T-helper 2 cell (primary cell): Measurements from ENCODE around the gene C21orf91.
A peak's percentile ranks its signal among the peaks of the same experiment; 100 is the strongest.
"Not testable (repeated sequence)": the region's sequence is repeated elsewhere in the genome, so short reads cannot be mapped to it uniquely, and the experiment has no call there.

Experiments used
- DNase-seq, 5 experiments: peaks; one replicate each; pipeline versions ENCODE4 v3.0.0 to v3.0.0-alpha.2; 2012 to 2022

The C21orf91 gene

DNA sequence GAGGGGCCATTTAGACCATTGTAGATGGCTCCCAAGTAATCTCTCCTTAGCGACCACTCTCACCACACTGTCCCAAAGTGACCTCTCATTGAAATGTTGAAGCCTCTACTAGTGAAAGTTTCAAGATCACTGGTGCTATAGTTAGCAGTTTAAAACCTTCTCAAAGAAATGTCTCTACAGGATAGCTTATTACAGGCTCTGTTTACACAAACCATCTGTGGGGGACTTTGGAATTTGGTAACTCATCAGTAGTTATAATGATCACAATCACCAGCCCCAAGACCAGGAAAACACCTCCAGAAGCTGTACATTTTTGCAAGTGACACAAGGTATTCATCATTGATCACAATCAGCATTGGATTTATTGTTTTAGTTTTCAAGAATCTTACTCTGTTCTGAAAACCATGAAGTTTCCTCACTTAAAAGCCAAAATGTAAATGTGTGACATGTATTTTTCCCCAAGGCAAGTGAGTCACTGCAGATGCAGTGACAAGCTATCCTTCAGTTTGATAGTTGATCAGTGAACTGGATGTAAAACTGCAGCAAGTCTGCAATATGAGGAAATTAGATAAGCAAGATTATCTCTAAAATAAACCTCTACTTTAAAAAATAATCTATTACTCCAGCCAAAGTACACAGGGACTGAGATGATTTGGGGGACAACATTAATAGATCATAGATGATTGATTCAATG lies 41.9 kb downstream of the C21orf91 start:
- DNase-seq, result no peak

DNA sequence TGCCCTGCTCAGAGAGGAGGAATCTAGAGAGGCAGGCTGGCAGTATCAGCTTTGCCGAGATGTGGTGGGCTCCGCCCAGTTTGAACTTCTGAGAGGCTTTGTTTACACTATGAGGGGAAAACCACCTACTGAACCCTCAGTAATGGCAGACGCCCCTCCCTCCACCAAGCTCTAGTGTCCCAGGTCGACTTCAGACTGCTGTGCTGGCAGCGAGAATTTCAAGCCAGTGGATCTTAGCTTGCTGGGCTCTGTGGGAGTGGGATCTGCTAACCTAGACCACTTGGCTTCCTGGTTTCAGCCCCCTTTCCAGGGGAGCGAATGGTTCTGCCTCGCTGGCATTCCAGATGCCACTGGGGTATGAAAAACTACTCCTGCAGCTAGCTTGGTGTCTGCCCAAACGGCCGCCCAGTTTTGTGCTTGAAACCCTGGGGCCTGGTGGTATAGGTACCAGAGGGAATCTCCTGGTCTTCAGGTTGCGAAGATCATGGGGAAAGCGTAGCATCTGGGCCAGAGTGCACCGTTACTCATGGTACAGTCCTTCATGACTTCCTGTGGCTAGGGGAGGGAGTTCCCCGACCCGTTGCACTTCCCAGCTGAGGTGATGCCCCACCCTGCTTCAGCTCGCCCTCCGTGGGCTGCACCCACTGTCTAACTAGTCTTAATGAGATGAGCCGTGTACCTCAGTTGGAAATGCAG lies 43.6 kb downstream of the C21orf91 start:
- DNase-seq, result peak in 4 of 5 experiments; percentile 34 to 78 (median 58)

DNA sequence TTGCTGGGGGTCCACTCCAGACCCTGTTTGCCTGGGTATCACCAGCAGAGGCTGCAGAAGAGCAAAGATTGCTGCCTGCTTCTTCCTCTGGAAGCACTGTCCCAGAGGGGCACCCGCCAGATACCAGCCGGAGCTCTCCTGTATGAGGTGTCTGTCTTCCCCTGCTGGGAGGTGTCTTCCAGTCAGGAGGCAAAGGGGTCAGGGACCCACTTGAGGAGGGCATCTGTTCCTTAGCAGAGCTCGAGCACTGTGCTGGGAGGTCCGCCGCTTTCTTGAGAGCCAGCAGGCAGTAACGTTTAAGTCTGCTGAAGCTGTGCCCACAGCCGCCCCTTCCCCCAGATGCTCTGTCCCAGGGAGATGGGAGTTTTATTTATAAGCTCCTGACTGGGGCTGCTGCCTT lies 44.1 kb downstream of the C21orf91 start:
- not testable (repeated sequence) for DNase-seq

DNA sequence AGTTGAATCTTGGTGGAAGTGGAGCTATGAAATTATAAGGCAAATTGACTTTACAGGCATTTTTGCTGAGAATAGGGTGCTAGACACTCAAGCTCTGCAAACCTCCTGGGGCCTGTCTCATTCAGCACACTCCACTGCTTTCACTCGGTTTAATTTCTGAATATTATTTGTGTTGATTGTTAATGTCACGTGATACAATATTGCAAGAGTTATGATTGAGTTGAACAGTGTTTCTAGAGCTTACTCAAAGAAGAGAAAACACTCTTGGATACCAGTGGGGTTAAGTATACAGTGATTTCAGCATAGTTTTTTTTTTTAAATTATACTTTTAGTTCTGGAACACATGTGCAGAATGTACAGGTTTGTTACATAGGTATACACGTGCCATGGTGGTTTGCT lies 49.7 kb downstream of the C21orf91 start:
- no peak for DNase-seq

DNA sequence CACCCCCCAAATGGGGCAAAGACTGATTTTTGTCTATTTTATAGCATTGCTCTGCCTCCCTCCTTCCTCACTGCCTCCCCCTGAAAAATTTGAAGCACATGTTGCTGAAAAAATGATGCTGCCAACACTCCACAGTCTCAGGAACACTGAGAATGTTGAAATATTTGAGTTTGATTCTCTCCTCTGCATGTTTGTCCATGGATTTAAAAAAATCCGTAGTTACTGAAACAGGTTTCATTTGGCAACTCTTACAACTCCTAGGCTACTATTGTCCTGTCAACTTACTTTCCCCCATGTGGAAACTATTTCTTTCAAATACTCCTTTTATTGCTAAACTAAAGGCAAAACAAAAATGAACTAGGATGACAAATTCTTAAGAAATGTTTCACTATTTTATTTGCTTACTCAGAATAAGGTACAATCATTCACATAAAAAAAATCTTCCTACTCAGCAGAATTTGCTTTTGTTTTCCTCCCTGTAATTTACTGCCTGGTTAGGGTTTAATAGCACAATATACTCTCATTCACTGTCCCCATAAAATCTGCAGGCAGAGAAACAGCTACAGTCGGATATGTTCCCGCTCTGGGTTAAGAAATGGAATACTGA lies 50.2 kb downstream of the C21orf91 start:
- DNase-seq, result no peak

DNA sequence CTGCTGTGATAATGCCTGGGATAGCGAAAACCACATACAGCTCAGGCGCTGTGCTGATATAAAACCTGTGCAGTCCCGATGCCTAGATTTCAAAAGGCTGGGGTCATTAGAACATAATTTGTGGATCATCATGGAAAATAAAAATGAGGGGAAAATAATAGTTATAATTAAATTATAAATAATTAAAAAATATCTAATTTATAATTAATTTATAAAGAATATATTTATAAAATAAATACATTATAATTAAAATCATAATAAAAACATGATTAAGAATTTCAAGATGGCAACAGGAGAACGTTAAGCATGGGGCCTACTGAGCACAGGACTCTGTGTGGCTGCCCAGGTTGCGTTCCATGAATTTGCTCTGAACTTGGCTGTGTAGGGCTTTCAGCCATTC lies 53.9 kb downstream of the C21orf91 start:
- no peak for DNase-seq

DNA sequence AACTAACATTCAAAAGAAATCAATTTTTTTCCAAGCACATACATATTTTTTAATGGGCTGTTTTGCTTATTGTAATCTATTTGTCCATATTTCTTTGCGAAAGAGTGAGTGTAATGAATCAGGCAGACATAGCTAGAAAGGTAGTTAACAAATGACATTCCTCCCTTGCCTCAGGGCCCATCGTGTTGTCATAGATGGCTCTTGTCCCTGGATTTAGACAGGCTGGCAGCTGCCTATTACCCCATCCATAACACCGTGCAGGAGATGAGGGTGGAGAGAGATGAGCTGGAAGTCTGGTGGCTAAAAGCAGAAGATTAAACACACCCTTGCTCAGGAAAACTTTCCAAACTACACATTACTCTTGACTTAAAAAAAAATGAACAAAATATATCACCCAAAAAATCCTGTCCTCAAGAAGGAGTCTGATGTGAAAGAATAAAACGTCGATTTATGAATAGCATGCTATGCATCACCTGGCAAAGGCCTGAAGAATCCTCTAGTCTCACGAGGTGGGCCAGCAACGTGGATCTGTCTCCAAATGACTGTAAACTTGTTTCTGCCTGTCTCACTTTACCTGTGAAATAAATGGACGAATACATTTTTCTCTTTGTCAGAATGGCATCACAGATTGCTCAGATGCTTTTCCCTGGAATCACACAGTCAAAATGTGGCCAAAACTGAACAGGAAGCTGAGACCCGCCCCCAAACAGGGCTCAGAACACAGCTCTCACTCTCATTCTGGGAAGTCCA lies 55.7 kb downstream of the C21orf91 start:
- DNase-seq, result no peak

DNA sequence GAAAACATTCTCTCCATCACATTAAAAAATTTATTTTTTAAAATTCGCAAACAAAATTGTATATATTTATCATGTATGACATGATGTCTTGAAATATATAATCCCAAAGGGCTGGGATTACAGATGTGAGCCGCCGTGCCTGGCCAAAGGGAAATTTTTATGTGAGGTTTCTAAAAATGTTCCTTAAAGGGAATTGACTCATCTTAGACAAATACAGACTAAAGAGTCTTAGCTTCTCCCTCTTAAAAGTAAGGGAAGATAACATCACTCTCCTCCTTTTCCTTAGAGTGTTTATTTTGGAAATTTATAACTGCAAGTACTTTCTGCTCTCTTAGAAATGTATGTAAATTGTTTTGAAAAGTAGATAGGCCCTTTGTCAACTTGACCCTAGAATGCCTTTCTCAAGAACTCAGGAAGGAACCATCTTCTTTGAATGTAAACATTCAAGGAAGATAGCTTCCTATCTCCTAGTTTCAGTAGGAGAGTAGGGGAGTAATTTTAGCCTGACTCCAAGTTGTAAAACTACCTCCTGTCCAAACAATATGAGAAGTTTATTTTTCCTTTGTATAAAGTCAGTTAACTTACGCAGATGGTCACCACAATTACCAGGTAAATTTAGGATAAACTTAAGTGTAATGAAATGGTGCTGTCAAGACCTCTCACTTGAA lies 59.5 kb downstream of the C21orf91 start:
- DNase-seq, result no peak

DNA sequence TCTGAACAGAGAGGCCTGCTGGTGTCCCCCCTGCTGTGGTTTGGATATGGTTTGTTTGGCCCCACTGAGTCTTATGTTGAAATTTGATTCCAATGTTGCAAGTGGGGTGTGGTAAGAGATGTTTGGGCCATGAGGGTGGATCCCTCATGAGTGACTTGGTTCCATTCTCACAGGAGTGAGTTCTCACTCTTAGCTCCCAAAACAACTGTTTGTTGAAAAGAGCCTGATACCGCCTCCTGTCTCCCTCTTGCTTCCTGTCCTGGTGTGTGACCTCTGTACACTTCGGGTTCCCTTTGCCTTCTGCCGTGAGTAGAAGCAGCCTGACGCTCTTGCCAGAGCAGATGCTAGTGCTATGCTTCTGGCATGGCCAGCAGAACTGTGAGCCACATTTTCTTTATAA lies 60.5 kb downstream of the C21orf91 start:
- no peak for DNase-seq

DNA sequence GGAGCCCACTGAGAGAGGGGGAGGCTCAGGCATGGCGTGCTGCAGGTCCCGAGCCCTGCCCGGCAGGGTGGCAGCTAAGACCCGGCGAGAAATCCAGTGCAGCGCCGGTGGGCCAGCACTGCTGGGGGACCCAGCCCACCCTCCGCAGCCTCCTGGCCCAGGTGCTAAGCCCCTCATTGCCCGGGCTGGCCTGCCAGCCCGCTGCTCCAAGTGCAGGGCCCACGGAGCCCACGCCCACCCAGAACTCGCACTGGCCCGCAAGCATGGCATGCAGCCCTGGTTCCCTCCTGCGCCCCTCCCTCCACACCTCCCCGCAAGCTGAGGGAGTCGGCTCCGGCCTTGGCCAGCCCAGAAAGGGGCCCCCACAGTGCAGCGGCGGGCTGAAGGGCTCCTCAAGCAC lies 61.5 kb downstream of the C21orf91 start:
- DNase-seq, result no peak

DNA sequence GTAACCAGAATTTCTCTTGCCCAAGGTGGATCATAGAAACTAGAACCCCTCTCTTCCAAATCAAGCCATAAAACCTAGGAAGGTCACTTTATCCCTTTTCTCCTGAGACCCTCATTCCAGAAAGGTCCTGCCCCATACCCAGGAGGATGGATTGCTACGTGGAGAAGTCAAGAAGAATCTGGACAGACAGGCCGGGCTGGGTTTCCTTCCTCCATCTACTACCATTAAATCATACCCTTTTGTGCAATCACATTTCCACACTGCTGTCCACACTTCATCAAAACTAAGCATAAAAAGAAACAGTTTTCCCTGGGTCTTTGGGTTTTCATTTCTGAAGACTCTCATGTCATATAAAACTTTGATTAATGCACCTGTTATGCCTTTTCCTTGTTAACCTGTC lies 65.4 kb downstream of the C21orf91 start:
- DNase-seq, result no peak

DNA sequence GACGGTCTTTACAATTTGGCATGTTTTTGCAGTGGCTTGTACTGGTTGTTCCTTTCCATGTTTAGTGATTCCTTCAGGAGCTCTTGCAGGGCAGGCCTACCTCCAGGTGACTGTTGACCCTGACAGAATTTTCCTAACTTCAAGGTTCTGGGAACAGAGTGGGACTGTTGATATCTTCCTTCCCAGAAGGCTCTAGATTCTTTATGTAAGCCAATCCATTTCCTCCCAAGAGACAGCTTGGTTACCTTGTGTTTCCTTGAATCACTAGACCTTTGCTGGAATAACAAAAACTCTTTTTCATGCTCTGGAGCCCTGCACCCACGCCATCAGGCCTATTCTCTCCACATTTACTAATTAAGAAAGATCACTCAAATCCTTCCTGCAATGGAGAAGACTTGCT lies 67.0 kb downstream of the C21orf91 start:
- no peak for DNase-seq

DNA sequence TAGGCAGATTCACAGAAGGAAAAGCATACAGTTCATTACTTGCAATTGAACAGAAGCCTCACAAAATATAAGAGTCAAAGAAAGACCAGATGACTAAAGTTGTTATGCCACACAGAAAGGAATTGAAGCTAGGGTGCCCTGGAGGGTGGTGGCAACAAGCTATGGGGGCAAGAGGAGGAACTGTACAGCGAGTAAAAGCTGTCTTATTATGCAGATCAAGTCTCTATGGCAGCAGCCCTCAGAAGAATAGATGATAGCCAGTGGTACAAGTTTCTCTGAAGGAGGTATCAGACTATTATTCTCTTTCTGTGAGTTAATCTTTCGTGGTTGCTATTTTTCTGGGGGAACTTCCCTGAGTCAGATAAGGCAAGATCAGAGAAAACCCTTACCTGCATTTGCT lies 72.2 kb downstream of the C21orf91 start:
- no peak for DNase-seq

DNA sequence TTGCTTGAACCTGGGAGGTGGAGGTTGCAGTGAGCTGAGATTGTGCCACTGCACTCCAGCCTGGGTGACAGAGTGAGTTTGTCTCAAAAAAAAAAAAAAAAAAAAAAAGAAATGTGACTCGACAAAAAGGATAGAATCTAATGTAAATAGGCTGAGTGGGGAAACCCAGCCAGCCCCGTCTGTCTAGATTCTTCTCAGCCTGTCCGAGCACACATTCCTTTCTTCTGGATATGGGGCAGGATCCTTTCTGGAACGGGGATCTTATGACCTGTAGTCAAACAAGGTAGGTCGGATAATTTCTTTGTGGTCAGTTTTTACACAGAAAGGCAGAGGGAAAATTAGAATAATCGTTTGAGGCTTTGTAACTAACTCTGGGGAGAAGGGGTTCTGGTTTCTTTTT lies 74.1 kb downstream of the C21orf91 start:
- no peak for DNase-seq

DNA sequence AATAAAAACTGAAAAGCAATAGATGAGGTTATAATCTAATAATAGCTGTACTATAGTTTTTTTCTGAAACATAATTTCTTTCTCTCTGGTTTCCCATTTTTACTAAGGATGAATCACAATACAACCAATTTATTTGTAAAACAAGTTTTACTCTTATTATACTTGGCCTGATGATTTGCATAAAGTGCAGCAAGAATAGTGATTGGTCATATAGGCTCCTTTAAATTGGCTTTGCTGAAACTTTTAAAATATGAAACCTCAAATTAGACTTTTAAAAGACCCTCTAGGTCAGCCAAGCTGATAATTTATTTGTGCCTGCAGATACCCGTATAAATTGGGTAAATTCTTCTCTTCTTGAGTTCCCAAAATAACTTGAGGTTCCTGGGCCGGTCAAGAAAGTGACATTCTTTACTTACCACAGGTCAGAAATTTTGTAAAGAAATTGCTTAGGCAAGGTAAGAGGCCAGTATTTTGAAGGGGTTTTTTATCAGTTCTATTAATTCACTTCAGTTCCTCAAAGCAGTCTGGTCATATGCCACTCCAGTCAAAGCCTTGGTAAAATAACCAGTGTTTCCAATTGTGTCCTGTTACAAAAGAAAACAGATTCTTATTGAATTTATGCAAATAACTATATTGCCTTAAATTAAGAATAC lies 76.1 kb downstream of the C21orf91 start:
- no peak for DNase-seq

DNA sequence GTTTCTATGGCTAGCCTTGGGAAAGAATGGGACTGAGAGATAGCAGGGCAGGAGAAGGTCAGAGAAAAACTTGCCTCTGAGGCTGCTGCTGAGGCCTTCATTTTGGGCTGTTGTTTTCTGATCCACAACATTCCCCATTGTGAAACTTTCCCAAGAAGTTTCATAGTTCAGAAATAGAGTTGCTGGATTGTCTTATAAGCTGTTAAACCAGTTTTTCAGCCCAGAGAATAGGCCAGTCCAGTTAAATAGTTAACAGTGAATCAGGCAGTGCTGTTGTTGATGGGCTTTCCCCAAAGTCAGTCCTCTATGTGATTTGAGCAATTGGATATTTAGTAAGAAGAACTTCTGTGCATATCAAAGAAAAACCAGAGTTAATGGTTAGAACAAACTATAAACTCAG lies 77.0 kb downstream of the C21orf91 start:
- DNase-seq, result no peak
